GM19467 (cell line): ENCODE measurements around the gene FAM227A.

Source experiments
- ATAC-seq: cut with Tn5 transposase; IDR thresholded peaks from one replicate; pipeline ENCODE4 v1.9.1; 2021; ENCODE audit warnings: mild to moderate bottlenecking, moderate library complexity; ENCODE audit not compliant: unreplicated experiment

Gene FAM227A

GRCh38 chr22:38554281-38554680 is 101.9 kb downstream of the FAM227A start:
- ATAC-seq, result no peak

DNA sequence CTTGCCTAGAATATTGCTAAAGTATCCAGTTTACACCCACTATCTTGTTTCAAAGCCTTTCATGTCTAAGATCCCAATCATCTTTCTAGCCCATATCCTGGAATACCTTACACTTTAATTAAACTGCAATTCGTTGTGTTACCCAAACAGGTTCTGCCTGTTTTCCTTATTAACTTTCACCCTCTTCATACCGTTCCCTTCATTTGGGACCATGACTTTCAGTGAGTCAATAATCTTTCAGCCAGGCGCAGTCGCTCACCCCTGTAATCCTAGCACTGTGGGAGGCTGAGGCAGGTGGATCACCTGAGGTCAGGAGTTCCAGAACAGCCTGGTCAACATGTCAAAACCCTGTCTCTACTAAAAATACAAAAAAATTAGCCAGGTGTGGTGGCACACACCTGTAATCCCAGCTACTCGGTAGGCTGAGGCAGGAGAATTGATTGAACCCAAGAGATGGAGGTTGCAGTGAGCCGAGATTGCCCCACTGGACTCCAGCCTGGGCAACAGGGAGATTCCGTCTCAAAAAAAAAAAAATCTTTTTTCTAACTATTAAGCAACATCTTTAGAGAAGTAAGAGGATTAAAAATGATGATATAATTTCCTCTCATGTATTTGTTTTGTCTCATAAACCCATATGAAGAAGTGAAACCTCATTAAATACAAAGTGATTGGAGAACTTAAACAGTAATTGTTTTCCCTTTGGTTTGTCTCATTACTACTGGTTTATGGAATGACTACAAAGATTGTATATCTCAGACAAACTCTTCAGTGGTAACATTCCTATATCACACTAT is 106.9 kb downstream of the FAM227A start:
- no peak for ATAC-seq

- no peak for ATAC-seq
These were observed 115.5 kb downstream of the FAM227A start for GRCh38 chr22:38540701-38541100.

- no peak for ATAC-seq
These were observed 124.8 kb downstream of the FAM227A start for GRCh38 chr22:38531251-38531938.
